GM19238 (cell line): ENCODE results near the gene CCDC34.

ENCODE experiments used
- DNase-seq: peaks from one replicate; pipeline ENCODE4 v3.0.0; 2011; ENCODE audit warnings: low spot score; ENCODE audit not compliant: insufficient read length

Gene CCDC34

GRCh38 chr11:27362749-27363575 is at the start of gene CCDC34:
Gene CCDC34, minus strand, starts transcription at chr11:27363215. Its CDS starts 21 bp downstream, at chr11:27363194.
- DNase-seq = peak; percentile 89

- no peak for DNase-seq
Measured at GRCh38 chr11:27412192-27412691, 49.2 kb upstream of the CCDC34 start.

GRCh38 chr11:27411328-27411727 is 48.3 kb upstream of the CCDC34 start:
- no peak for DNase-seq

GRCh38 chr11:27410272-27410671 is 47.3 kb upstream of the CCDC34 start:
- no peak for DNase-seq

- DNase-seq = no peak
Measured at GRCh38 chr11:27409742-27410141, 46.7 kb upstream of the CCDC34 start.

- no peak for DNase-seq
Measured at GRCh38 chr11:27409049-27409448, 46.0 kb upstream of the CCDC34 start.

GRCh38 chr11:27408246-27408800 is 45.3 kb upstream of the CCDC34 start:
- DNase-seq = no peak

- no peak for DNase-seq
Measured at GRCh38 chr11:27406498-27407354, 43.7 kb upstream of the CCDC34 start.

- no peak for DNase-seq
Measured at GRCh38 chr11:27405134-27405533, 42.1 kb upstream of the CCDC34 start.

- DNase-seq = no peak
Measured at GRCh38 chr11:27404427-27404826, 41.4 kb upstream of the CCDC34 start.

GRCh38 chr11:27403195-27403594 is 40.2 kb upstream of the CCDC34 start:
- DNase-seq = no peak

- DNase-seq = no peak
Measured at GRCh38 chr11:27402450-27402849, 39.4 kb upstream of the CCDC34 start.

GRCh38 chr11:27401833-27402316 is 38.9 kb upstream of the CCDC34 start:
- no peak for DNase-seq

- no peak for DNase-seq
Measured at GRCh38 chr11:27401280-27401832, 38.3 kb upstream of the CCDC34 start.

GRCh38 chr11:27398400-27398770 is 35.4 kb upstream of the CCDC34 start:
- no peak for DNase-seq

GRCh38 chr11:27397624-27398399 is 34.8 kb upstream of the CCDC34 start:
- no peak for DNase-seq

GRCh38 chr11:27396259-27396839 is 33.3 kb upstream of the CCDC34 start:
- no peak for DNase-seq

- DNase-seq = no peak
Measured at GRCh38 chr11:27395556-27396258, 32.7 kb upstream of the CCDC34 start.

GRCh38 chr11:27394781-27395228 is 31.8 kb upstream of the CCDC34 start:
- no peak for DNase-seq
